ENCODE results near the gene TLK2. TPM values are rescaled to one million over a fixed set of nuclear protein-coding genes. Genes with fewer than 3 reads are reported as not detected.
"Not testable (repeated sequence)": the region's sequence is repeated elsewhere in the genome, so short reads cannot be mapped to it uniquely, and the experiment has no call there.

TLK2 gene
- total RNA-seq, 2 experiments from 2014 or later, result 24.8 to 26.8 TPM

- DNase-seq (no peak), ATAC-seq (no peak)
- Mint-ChIP-seq H3K27me3 (no peaks in the 10 kb centered on the region), H3K4me3 (no peak overlapping the region), H3K4me1 (ENCODE audit: low read depth) (peaks cover 7% of the 10 kb centered on the region), H3K36me3 (ENCODE audit: low read depth) (peaks cover 52% of the 10 kb centered on the region), H3K9me3 (no peaks in the 10 kb centered on the region), H3K27ac (no peak overlapping the region)
- intact Hi-C loops (cut with micrococcal nuclease), result no loop called here
- ChIA-PET POLR2A (interaction anchor here (0.8 kb wide), 1 partner anchor 18 kb away, joined by 3 read pairs; no protein-coding TSS in a partner anchor), CTCF (no interaction called here)
- TF ChIP-seq CTCF (IDR thresholded peaks at IDR 0.05), result no peak
Observed at GRCh38 chr17:62597150-62597549, 118.5 kb downstream of the TLK2 start.

- Mint-ChIP-seq H3K36me3 (ENCODE audit: low read depth) (peaks cover 54% of the 10 kb centered on the region), H3K4me1 (ENCODE audit: low read depth) (peaks cover 7% of the 10 kb centered on the region), H3K27me3 (no peaks in the 10 kb centered on the region), H3K9me3 (no peaks in the 10 kb centered on the region), H3K4me3 (no peak overlapping the region), H3K27ac (no peak overlapping the region)
- no peak for ATAC-seq
- TF ChIP-seq CTCF (IDR thresholded peaks at IDR 0.05), result no peak
- ChIA-PET CTCF (no interaction called here), POLR2A (no interaction called here)
- DNase-seq, result no peak
- intact Hi-C loops (cut with micrococcal nuclease), result no loop called here
Observed at GRCh38 chr17:62597920-62598319, 119.3 kb downstream of the TLK2 start.

- Mint-ChIP-seq H3K27ac (no peak overlapping the region), H3K4me1 (ENCODE audit: low read depth) (peaks cover 7% of the 10 kb centered on the region), H3K4me3 (no peak overlapping the region), H3K36me3 (ENCODE audit: low read depth) (peaks cover 49% of the 10 kb centered on the region), H3K27me3 (no peaks in the 10 kb centered on the region), H3K9me3 (no peaks in the 10 kb centered on the region)
- CTCF ChIA-PET, result no interaction called here
- ATAC-seq (no peak), DNase-seq (no peak)
- POLR2A ChIA-PET, result no interaction called here
- intact Hi-C loops (cut with micrococcal nuclease), result no loop called here
- TF ChIP-seq CTCF (IDR thresholded peaks at IDR 0.05), result no peak
Observed at GRCh38 chr17:62599964-62600657, 121.5 kb downstream of the TLK2 start.

- TF ChIP-seq CTCF (IDR thresholded peaks at IDR 0.05), result no peak
- intact Hi-C loops (cut with micrococcal nuclease), result no loop called here
- DNase-seq (no peak), ATAC-seq (no peak)
- Mint-ChIP-seq H3K27ac (no peak overlapping the region), H3K4me1 (ENCODE audit: low read depth) (peaks cover 7% of the 10 kb centered on the region), H3K4me3 (no peak overlapping the region), H3K27me3 (no peaks in the 10 kb centered on the region), H3K36me3 (ENCODE audit: low read depth) (peaks cover 47% of the 10 kb centered on the region), H3K9me3 (no peaks in the 10 kb centered on the region)
- ChIA-PET POLR2A (no interaction called here), CTCF (interaction anchor here (1.4 kb wide), 1 partner anchor 12 kb away, joined by 4 read pairs; no protein-coding TSS in a partner anchor)
Observed at GRCh38 chr17:62600805-62601204, 122.2 kb downstream of the TLK2 start.

GRCh38 chr17:62601471-62601870 lies 122.8 kb downstream of the TLK2 start:
- DNase-seq, result peak; percentile 20
- ChIA-PET POLR2A (no interaction called here), CTCF (interaction anchor here (1.2 to 1.4 kb wide), 2 partner anchors 9 to 12 kb away, joined by 3 to 4 read pairs; no protein-coding TSS in a partner anchor)
- H3K4me3 Mint-ChIP-seq, result no peak overlapping the region
- peaks cover 7% of the 10 kb centered on the region for H3K4me1 Mint-ChIP-seq (ENCODE audit: low read depth)
- H3K27me3 Mint-ChIP-seq, result no peaks in the 10 kb centered on the region
- TF ChIP-seq CTCF (IDR thresholded peaks at IDR 0.05), result no peak
- no peak overlapping the region for H3K27ac Mint-ChIP-seq
- H3K36me3 Mint-ChIP-seq (ENCODE audit: low read depth), result peaks cover 45% of the 10 kb centered on the region
- no peak for ATAC-seq
- intact Hi-C loops (cut with micrococcal nuclease), result no loop called here
- H3K9me3 Mint-ChIP-seq, result no peaks in the 10 kb centered on the region

- ATAC-seq; H3K27me3 Mint-ChIP-seq; CTCF ChIA-PET; intact Hi-C loops (cut with micrococcal nuclease); H3K9me3 Mint-ChIP-seq; H3K4me3 Mint-ChIP-seq; H3K4me1 Mint-ChIP-seq (ENCODE audit: low read depth); H3K27ac Mint-ChIP-seq; DNase-seq: not testable (repeated sequence)
- peaks cover 39% of the 10 kb centered on the region for H3K36me3 Mint-ChIP-seq (ENCODE audit: low read depth)
- POLR2A ChIA-PET, result interaction anchor here (0.6 kb wide), 1 partner anchor 467 kb away, joined by 4 read pairs; no protein-coding TSS in a partner anchor
Observed at GRCh38 chr17:62603783-62604182, 125.2 kb downstream of the TLK2 start.
